ENCODE results near the gene SUSD6.

SUSD6 gene

DNA sequence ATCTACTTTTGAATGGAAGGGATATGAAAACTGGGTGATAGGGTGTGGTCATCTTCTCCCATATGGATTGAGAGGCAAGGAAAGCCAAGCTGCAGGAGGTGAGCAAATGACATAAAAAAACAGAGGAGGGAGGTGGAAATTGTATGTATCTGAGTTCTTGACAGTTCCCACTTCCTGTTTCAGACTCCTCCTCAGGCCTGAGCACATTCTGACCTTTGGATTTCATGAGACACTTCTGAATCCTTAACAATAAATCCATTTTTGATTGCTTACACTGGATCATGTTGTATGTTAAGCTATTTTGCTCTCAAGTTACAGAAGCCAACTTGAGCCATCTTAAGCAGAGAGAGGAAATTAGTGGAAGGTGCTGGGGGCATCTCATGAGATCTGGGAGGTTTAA, 143.9 kb downstream of the SUSD6 start:
- DNase-seq (ENCODE audit: low read depth in 4 of 4, low spot score in 1 of 4): no peak

- no peak for DNase-seq (ENCODE audit: low read depth in 4 of 4, low spot score in 1 of 4)
Observed at GRCh38 chr14:69755784-69756183, 144.4 kb downstream of the SUSD6 start.

DNA sequence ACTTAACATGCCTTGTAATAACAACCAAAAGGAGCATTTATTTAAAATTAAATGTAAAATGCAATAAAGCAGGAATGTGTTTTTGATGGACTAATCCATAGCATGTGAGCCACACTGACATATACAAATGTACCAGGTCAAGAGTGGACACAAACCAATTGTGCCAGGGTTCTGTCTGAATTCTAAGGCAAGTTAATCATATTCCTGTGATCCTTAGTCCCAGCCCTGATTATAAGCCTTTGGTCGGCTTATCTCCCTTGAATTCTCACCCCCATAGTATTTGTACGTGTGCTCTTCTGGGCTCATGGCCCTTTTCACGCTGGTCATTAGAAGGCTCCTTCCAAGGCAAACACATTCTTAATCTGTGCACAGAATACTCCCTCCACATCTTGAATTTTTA, 144.9 kb downstream of the SUSD6 start:
- DNase-seq (ENCODE audit: low read depth in 4 of 4, low spot score in 1 of 4): no peak

DNA sequence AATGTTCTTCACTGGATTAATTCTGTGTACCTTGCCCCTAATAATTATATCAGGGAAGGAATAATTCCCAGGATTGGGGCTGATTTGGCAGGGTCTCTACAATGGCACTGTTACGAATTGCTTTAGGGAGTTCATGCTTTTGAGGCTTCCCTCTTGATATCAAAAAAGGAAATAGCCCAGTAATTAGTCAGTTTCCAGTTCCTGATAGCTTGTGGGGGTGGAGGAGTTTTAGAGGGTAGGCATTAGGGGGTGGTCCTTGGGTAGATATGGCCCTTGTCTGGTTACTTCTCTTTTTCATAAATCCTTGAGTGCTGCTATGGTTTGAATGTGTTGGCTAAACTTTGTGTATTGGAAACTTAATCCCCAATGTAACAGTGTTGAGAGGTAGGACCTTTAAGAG, 149.4 kb downstream of the SUSD6 start:
- DNase-seq (ENCODE audit: low read depth in 4 of 4, low spot score in 1 of 4): no peak

DNA sequence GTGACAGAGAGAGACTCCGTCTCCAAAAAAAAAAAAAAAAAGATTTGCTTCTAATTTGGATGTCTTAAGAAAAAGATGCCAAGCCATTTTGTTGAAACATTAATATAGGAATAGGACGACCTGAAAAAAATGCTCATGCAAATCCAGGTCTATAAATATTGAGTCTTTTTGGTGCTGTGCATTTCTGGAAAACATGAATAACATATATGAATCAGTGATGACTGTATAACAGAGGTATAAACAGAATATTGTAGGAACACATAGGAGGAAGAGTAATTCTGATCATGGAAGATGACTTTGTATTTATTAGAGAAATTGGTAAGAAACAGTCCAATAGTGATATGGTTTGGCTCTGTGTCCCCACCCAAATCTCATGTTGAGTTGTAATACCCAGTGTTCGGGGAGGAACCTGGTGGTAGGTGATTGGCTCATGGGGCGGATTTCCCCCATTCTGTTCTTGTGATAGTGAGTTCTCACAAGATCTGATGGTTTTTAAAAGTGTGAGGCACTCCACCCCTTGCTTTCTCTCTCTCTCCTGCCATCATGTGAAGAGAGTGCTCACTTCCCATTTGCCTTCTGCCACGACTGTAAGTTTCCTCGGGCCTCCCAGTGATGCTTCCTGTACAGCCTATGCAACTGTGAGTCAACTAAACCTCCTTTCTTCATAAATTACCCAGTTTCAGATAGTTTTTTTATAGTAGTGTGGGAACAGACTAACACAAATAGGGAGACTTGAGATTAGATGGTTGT, 152.5 kb downstream of the SUSD6 start:
- peak in 2 of 4 experiments; percentile 25 to 28 for DNase-seq (ENCODE audit: low read depth in 4 of 4, low spot score in 1 of 4)

Data from stimulated activated CD4-positive, alpha-beta T cell treated with anti-CD3 and anti-CD28 coated beads, Interleukin-1b, Interleukin-23, amount 100 ng/mL, for 24 hours (primary cell).